Epithelial cell of proximal tubule (primary cell): ENCODE measurements around the gene SLC26A11. TPM values are rescaled to one million over a fixed set of nuclear protein-coding genes. Genes with fewer than 3 reads are reported as not detected.

Source experiments
- DNase-seq: peaks from one replicate; pipeline ENCODE4 v3.0.0-alpha.2; 2011; ENCODE audit warnings: low read depth
- H3K4me3 ChIP-seq: 2 replicates; pipeline ENCODE4 v1.5.1; 2011; ENCODE audit warnings: low read depth, mild to moderate bottlenecking, low read length
- total RNA-seq: library from RNA; depleted of rRNA; stranded (reverse); fragments of >200 nt; gene quantifications from 2 replicates; pipeline ENCODE4 v1.2.3, GENCODE V29; 2015
- TF ChIP-seq, protein P1 (sequence below): conservative IDR thresholded peaks from 2 replicates; pipeline ENCODE4 v1.5.1; 2012; ENCODE audit warnings: low read depth, mild to moderate bottlenecking, low read length

Gene SLC26A11
- total RNA-seq, 1 donor from 2014 or later: 7.6 TPM

DNA sequence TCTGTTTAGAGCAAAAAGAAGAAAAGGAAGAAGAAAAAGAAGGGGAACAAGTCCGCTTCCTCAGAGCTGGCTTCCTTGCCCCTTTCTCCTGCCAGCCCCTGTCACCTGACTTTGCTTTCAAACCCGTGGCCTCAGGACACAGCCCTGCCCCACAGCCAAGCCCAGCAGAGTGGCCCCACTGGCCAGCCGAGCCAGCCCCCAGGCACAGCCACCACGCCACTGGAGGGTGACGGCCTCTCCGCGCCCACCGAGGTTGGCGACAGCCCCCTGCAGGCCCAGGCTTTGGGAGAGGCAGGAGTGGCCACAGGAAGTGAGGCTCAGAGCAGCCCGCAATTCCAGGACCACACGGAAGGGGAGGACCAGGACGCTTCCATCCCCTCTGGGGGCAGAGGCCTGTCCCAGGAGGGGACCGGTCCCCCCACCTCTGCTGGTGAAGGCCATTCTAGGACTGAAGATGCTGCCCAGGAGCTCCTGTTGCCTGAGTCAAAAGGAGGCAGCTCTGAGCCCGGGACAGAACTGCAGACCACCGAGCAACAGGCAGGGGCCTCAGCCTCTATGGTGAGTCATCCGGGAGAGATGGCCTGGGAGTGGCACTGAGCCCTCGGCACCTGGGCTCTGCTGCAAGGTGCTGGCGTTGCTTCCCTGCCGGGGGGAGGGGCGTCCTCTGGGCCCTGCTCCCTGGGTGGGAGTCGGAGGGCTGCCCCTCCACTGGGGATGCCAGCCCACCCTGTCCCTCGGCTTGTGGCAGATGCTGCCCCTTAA lies 67.8 kb downstream of the SLC26A11 start:
- TF ChIP-seq, protein P1, sequence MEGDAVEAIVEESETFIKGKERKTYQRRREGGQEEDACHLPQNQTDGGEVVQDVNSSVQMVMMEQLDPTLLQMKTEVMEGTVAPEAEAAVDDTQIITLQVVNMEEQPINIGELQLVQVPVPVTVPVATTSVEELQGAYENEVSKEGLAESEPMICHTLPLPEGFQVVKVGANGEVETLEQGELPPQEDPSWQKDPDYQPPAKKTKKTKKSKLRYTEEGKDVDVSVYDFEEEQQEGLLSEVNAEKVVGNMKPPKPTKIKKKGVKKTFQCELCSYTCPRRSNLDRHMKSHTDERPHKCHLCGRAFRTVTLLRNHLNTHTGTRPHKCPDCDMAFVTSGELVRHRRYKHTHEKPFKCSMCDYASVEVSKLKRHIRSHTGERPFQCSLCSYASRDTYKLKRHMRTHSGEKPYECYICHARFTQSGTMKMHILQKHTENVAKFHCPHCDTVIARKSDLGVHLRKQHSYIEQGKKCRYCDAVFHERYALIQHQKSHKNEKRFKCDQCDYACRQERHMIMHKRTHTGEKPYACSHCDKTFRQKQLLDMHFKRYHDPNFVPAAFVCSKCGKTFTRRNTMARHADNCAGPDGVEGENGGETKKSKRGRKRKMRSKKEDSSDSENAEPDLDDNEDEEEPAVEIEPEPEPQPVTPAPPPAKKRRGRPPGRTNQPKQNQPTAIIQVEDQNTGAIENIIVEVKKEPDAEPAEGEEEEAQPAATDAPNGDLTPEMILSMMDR: no peak
- no peak overlapping the region for H3K4me3 ChIP-seq
- no peak for DNase-seq

DNA sequence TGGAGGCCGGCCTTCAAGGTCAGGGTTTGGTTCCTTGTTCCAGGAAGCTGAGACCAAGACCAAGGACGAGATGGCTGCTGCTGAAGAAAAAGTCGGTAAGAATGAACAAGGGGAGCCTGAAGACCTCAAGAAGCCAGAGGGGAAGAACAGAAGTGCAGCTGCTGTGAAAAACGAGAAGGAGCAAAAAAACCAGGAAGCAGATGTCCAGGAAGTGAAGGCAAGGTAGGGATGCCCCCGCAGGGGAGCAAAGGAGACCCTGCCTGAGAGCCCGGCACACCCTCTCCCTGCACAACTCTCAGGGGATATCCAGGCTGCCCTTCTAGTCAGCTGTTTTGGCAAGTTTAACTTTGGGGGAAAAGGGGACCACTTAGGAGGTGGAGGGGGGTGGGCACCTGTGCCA lies 69.4 kb downstream of the SLC26A11 start:
- H3K4me3 ChIP-seq: no peak overlapping the region
- TF ChIP-seq, protein P1: no peak
- DNase-seq: no peak

DNA sequence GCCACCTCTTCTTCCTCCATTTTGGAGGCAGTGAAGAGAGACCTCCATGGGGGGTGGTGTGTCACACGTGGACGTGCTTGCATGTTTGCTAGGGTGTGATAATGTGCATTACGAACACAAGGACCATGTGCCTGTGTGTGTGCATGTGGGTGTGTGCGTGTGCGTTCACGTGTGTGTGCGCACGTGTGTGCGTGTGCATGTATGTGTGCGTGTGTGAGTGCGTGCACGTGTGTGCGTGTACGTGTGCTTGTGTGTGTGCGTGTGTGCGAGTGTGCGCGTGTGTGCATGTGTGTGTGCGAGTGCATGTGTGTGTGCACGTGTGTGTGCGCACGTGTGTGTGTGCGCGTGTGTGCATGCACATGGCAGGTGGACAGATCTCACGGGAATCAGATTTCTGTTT lies 69.9 kb downstream of the SLC26A11 start:
- DNase-seq: no peak
- no peak overlapping the region for H3K4me3 ChIP-seq
- TF ChIP-seq, protein P1: no peak

DNA sequence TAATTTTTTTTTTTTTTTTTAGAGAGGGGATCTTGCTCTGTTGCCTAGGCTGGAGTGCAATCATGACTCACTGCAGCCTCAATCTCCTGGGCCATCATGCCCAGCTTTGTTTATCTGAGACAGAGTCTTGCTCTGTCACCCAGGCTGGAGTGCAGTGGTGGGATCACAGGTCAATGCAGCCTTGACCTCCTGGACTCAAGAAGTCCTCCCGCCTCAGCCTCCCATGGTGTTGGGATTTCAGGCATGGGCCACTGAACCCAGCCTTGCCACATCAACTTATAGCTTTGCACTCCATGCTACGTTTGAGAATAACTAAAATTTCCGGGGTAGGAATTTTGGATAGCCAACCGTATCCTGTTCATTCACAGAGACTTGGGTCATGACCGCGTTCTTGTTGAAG lies 71.0 kb downstream of the SLC26A11 start:
- no peak overlapping the region for H3K4me3 ChIP-seq
- DNase-seq: no peak
- TF ChIP-seq, protein P1: no peak

DNA sequence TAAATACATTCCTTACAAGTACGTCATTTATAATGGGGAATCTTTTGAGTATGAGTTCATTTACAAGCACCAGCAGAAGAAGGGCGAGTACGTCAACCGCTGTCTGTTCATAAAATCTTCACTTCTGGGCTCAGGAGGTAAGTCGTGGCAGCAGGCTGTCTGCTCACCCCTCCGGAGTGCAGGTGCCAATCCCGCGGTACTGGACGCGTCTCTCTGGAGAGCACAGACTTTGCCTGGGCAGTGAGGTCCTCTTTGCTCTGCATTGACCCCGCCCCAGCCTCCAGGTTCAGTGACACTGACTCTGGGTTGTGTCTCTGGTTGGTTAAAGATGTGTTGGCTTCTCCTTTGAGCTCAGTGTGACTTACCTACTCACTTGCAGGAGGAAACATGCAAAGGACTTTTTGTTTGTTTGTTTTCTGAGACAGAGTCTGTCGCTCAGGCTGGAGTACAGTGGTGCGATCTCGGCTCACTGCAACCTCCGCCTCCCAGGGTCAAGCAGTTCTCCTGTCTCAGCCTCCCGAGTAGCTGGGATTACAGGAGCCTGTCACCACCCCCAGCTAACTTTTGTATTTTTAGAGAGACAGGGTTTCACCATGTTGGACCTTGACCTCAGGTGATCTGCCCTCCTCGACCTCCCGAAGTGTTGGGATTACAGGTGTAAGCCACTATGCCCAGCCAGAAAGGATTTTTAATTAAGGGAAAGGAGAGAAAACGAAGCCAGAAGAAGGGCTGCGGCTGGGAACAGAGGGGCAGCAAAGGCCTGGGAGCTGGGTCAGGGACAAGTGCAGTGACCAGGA lies 71.7 kb downstream of the SLC26A11 start:
- TF ChIP-seq, protein P1: no peak
- H3K4me3 ChIP-seq: no peak overlapping the region
- no peak for DNase-seq

DNA sequence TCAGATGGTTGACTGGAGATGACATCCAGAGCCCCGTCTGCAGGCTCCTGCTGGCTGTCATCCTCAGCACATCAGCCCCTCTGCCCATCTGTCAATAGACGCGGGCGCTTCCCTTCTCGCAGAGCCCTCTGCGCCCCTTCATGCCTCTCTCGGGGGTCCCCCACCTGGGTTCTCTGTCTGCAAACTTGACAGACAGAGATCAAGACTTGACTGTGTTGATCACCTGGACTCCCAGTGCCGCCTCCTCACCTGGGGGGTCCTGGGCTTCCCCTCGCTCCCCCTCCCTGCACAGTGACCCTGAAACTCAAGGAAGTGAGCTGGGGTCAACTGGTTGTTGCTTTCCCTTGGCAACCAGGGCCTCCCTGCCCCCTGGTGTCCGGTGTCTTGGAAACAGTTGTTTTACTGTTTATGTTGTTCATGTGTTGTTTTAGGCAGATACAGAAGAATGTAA lies 72.3 kb downstream of the SLC26A11 start:
- H3K4me3 ChIP-seq: no peak overlapping the region
- DNase-seq: no peak
- TF ChIP-seq, protein P1: no peak
